HG02588 (cell line): ENCODE measurements around the gene GNAT3.

Experiments
- ATAC-seq: cut with Tn5 transposase; IDR thresholded peaks from one replicate; pipeline ENCODE4 v1.9.1; 2021; ENCODE audit warnings: mild to moderate bottlenecking, moderate library complexity; ENCODE audit not compliant: unreplicated experiment

GNAT3 gene

GRCh38 chr7:80428161-80429054 is 83.5 kb downstream of the GNAT3 start:
- ATAC-seq = no peak

DNA sequence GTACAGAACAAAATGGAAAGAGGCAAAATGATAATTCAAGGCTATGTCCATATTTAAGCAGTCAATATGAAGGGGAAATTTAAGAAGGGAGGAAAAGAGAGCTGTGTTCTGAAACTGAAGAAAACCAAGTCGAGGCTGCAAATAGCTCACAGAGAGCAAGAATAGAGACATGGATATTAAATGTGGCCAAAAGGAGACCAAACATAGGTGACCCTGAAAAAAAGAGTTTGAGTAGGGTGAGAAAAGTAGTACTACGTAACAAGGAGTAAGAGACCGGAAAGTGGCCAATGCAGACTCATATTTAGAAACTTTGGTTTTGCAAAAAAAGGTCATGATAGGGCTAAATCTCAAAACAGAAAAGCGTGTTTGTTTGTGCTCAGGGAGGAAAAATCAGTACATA is 84.6 kb downstream of the GNAT3 start:
- no peak for ATAC-seq

DNA sequence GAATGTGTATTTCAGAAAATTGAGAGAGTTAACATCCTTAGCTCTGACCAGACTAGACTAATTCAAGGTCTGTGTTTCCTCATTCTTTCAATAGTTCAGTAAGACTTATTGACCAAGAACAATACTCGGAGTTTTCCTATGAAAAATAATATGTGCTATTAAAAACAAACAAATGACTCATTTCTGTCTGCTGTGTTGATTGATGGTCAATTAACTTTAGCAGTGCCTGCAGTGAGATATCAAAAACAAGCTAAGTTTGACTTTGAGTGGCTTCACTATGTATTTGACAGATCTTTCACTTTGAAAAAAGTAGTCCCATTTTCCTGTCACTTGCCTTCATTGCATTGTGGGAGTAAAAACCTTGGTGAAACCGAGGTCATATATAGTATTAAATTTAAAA is 91.0 kb downstream of the GNAT3 start:
- no peak for ATAC-seq

DNA sequence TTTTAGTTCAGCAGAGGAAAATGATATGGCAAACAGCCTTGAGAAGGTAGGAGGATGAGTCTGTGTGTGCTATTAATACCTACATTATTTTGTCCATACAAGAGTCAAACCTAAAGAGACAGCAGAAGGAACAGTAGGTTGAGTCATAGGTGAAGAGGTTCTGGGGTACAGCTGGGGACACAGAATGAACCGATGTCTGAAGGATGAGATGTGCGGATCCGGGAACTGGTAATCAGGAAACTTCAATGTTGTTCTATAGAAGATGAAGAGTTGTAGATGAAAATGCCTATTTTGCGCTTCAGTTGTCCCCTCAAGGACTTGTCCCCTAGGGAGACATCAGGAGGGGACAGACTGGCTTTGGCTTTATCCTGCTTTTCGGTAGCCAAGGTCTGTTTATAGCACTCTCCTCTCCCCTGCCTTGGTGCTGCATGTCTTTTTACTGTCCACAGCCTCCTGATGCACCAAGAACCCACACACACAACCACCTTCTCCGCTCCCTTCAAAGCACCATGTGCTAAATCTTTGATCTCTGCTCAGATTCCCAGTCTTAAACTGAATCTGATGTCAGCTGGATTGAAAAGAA is 94.6 kb downstream of the GNAT3 start:
- ATAC-seq = no peak

DNA sequence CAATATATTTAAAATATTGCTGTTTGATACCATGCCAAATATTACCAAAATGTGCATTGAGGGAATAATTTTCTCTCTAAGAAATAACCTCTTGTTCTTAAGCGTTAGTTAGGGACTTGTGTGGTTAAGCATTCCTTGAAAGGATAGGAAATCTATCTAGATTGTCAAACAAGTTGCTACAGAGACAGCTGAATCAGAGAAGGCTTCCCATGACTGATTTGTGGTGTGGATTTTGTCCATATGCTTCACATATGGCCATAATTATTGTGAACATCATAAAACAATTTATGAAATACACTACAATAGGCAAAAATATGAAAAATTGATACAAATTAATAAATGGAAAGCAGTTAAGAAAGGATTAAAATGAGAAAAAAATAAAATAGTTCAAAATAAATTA is 96.3 kb downstream of the GNAT3 start:
- ATAC-seq = no peak

DNA sequence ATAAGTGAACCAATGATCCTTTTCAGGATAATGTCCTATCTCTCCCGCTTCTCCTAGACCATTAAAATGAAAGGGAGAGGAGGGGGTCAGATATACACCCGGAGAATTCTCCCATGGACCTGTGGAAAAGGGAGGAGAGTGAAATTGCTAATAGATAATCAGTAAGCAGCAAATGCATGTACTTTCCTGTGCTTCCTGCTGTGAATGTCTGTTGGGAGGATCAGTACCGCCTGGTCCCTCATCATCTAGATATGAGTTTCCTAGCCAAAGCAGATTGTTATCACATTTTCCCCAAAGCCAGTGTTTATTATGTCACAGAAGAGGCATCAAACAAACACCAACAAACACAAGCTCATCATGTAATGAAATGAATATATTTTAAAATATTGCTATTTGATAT is 96.8 kb downstream of the GNAT3 start:
- ATAC-seq = no peak

GRCh38 chr7:80414331-80414730 is 97.5 kb downstream of the GNAT3 start:
- ATAC-seq = no peak

DNA sequence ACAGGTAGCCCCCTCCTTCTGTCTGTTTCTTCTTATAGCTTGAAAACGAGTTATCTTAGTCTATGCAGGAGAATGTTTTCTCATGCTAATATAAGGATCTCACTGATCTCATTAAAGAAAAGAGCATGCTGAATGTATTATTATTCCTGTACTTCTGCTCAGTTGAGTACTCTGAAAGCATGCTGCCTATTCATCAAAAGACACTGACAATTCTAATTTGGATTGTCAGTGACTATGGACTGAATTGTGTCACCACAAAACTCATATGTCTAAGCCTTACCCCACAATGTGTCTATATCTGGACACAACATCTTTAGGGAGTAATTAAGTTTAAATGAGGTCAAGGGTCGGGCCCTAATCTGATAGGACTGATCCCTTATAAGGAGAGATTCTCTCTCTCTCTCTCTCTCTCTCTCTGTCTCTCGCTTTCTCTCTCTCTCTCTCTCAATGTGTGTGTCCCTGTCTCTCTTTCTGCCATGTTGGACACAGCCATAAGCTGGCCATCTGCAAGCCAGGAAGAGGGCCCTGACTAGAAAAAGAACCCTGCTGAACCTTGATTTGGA is 98.4 kb downstream of the GNAT3 start:
- no peak for ATAC-seq

DNA sequence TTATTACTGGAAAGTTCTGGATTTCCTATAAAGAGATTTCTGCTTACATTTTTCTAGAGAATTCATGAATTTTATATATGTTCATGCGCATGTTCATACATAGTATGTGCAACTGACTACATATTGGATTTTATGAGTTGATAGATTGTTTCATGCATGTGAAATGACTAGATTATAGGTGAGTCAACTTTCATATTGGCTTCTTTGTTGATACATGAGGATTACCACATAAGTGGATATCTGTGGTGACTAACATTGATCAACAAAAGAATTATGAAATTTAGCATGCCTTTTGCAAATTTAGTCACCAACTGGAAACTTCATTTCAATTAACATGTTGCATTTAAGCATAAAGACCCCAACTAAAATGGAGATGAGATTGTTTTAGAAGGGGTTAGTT is 99.0 kb downstream of the GNAT3 start:
- no peak for ATAC-seq

DNA sequence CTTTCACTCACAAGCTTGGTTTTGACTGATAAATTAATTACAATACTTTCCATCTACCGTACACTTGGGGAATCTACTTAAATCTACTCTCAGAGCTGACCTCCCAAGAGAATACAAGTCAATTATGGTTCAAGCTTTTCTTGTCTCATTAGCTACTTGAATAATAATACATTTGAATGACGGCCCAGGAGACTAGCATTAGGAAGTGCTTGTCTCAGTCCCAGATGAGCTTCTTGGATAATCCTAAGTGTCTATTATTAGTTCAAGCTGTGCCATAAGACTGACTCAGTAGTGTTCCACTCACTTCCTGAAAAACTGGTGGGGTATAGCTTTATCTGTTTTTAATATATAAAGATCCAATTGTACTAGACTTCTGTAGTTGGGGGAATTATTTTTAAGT is 100.2 kb downstream of the GNAT3 start:
- ATAC-seq = no peak

GRCh38 chr7:80410081-80410480 is 101.8 kb downstream of the GNAT3 start:
- ATAC-seq = no peak
